Epithelial cell of esophagus (primary cell): ENCODE data around the gene SH3PXD2A.
A peak's percentile ranks its signal among the peaks of the same experiment; 100 is the strongest.

Experiments used
- DNase-seq: peaks from one replicate; pipeline ENCODE4 v3.0.0; 2010; ENCODE audit warnings: low read depth
- H3K4me3 ChIP-seq: 2 replicates; pipeline ENCODE4 v1.5.1; 2011; ENCODE audit warnings: mild to moderate bottlenecking, low read length, control low read depth
- CTCF ChIP-seq: IDR thresholded peaks from 2 replicates; pipeline ENCODE4 v1.5.1; 2011; ENCODE audit warnings: low read depth, mild to moderate bottlenecking, low read length, control low read depth, inconsistent platforms; ENCODE audit not compliant: insufficient read depth; ENCODE audit errors: missing control alignments

Gene SH3PXD2A

GRCh38 chr10:103888113-103888841 is 32.9 kb upstream of the SH3PXD2A start:
- peak; percentile 87 for DNase-seq
- TF ChIP-seq CTCF, result peak; percentile 75
- H3K4me3 ChIP-seq, result no peak overlapping the region

- peak; percentile 40 for DNase-seq
- no peak for TF ChIP-seq CTCF
- no peak overlapping the region for H3K4me3 ChIP-seq
Measured at GRCh38 chr10:103885617-103886016, 30.2 kb upstream of the SH3PXD2A start.

- peak; percentile 79 for DNase-seq
- peak; percentile 85 for TF ChIP-seq CTCF
Measured at GRCh38 chr10:103884681-103885139, 29.3 kb upstream of the SH3PXD2A start.

GRCh38 chr10:103882285-103883007 is 27.1 kb upstream of the SH3PXD2A start:
- TF ChIP-seq CTCF, result no peak
- no peak overlapping the region for H3K4me3 ChIP-seq
- DNase-seq, result peak; percentile 37

More at GRCh38 chr10:103884681-103885139, 29.3 kb upstream of the SH3PXD2A start:
- H3K4me3 ChIP-seq, result no peak overlapping the region

GRCh38 chr10:103881416-103882284 is 26.3 kb upstream of the SH3PXD2A start:
- TF ChIP-seq CTCF, result peak; percentile 12
- DNase-seq, result peak; percentile 99
- no peak overlapping the region for H3K4me3 ChIP-seq

GRCh38 chr10:103879831-103880230 is 24.5 kb upstream of the SH3PXD2A start:
- no peak overlapping the region for H3K4me3 ChIP-seq
- no peak for TF ChIP-seq CTCF
- no peak for DNase-seq
